Muscle of arm (tissue), 12 donors: Measurements from ENCODE around the gene SMIM3. TPM values are rescaled to one million over a fixed set of nuclear protein-coding genes. Genes with fewer than 3 reads are reported as not detected.

Experiments used
- DNase-seq: peaks from one replicate; pipeline ENCODE4 v3.0.0-alpha.2; 2013
- polyA plus RNA-seq, 12 donors: library from polyadenylated mRNA; unstranded; fragments of 120-200 nt; gene quantifications; one replicate each; pipeline ENCODE4 v1.2.1, GENCODE V29; 2013; ENCODE audit not compliant: insufficient read length in 12 of 12

SMIM3 gene
- polyA plus RNA-seq, 12 donors: 6.3 to 10.6 (median 8.1) TPM; not detected in 1

- no peak for DNase-seq
Measured at GRCh38 chr5:150763023-150763769, 15.4 kb upstream of the SMIM3 start.

- DNase-seq: no peak
Measured at GRCh38 chr5:150764530-150764929, 14.0 kb upstream of the SMIM3 start.

- DNase-seq: no peak
Measured at GRCh38 chr5:150765011-150765798, 13.4 kb upstream of the SMIM3 start.

- no peak for DNase-seq
Measured at GRCh38 chr5:150765799-150766169, 12.8 kb upstream of the SMIM3 start.

GRCh38 chr5:150766251-150766650, 12.3 kb upstream of the SMIM3 start:
- DNase-seq: no peak

- DNase-seq: no peak
Measured at GRCh38 chr5:150771034-150771795, 7.3 kb upstream of the SMIM3 start.

GRCh38 chr5:150774145-150774544, 4.4 kb upstream of the SMIM3 start:
- no peak for DNase-seq

- no peak for DNase-seq
Measured at GRCh38 chr5:150777685-150778084, 872 bp upstream of the SMIM3 start.

- DNase-seq: no peak
Measured at GRCh38 chr5:150778088-150778516, 455 bp upstream of the SMIM3 start.

GRCh38 chr5:150779397-150780186, 1.0 kb downstream of the SMIM3 start:
- DNase-seq: no peak

GRCh38 chr5:150780187-150780692, 1.7 kb downstream of the SMIM3 start:
- no peak for DNase-seq

- DNase-seq: no peak
Measured at GRCh38 chr5:150780816-150781221, 2.3 kb downstream of the SMIM3 start.

- no peak for DNase-seq
Measured at GRCh38 chr5:150781706-150782614, 3.4 kb downstream of the SMIM3 start.

- no peak for DNase-seq
Measured at GRCh38 chr5:150782850-150783249, 4.3 kb downstream of the SMIM3 start.

- peak; percentile 82 for DNase-seq
Measured at GRCh38 chr5:150783422-150783928, 4.9 kb downstream of the SMIM3 start.

- DNase-seq: no peak
Measured at GRCh38 chr5:150785950-150786349, 7.4 kb downstream of the SMIM3 start.

- DNase-seq: no peak
Measured at GRCh38 chr5:150786876-150787275, 8.3 kb downstream of the SMIM3 start.

GRCh38 chr5:150787656-150788055, 9.1 kb downstream of the SMIM3 start:
- DNase-seq: no peak

GRCh38 chr5:150788977-150789376, 10.4 kb downstream of the SMIM3 start:
- DNase-seq: no peak

- DNase-seq: no peak
Measured at GRCh38 chr5:150789450-150789849, 10.9 kb downstream of the SMIM3 start.
